Neural cell (in vitro differentiated cells): ENCODE measurements around the gene ITPKB. TPM values are rescaled to one million over a fixed set of nuclear protein-coding genes. Genes with fewer than 3 reads are reported as not detected.

Experiments
- H2AFZ ChIP-seq: fragments of 200-600, 300-800 bp; sonication (generic), shearing (Covaris generic); 2 replicates; pipeline ENCODE4 v1.6.0; 2014; ENCODE audit warnings: low read depth, mild to moderate bottlenecking, antibody characterized with exemption, low read length, moderate library complexity
- H3F3A ChIP-seq: fragments of 200-600 bp; shearing (Covaris generic); 2 replicates; pipeline ENCODE4 v1.6.1; 2016; ENCODE audit warnings: mild to moderate bottlenecking, moderate library complexity, mixed read lengths, antibody characterized with exemption, low read length; ENCODE audit not compliant: insufficient read depth, poor library complexity, severe bottlenecking
- H3K27ac ChIP-seq: fragments of 200-600, 300-800 bp; sonication (generic), shearing (Covaris generic); 2 replicates; pipeline ENCODE4 v1.5.1; 2014; ENCODE audit warnings: mild to moderate bottlenecking, low read length, moderate library complexity
- H3K27me3 ChIP-seq: fragments of 300-800, 200-600 bp; sonication (generic), shearing (Covaris generic); 2 replicates; pipeline ENCODE4 v1.6.0; 2014; ENCODE audit warnings: mild to moderate bottlenecking, low read depth, low read length, moderate library complexity; ENCODE audit not compliant: insufficient read depth
- H3K36me3 ChIP-seq: fragments of 300-800, 200-600 bp; sonication (generic), shearing (Covaris generic); 2 replicates; pipeline ENCODE4 v1.5.1; 2014; ENCODE audit warnings: mild to moderate bottlenecking, antibody characterized with exemption, low read length, moderate library complexity; ENCODE audit not compliant: insufficient read depth
- H3K4me2 ChIP-seq: fragments of 300-800, 200-600 bp; sonication (generic), shearing (Covaris generic); 2 replicates; pipeline ENCODE4 v1.6.0; 2014; ENCODE audit warnings: mild to moderate bottlenecking, low read length
- H3K4me3 ChIP-seq: fragments of 300-800, 200-600 bp; sonication (generic), shearing (Covaris generic); 2 replicates; pipeline ENCODE4 v1.5.1; 2014; ENCODE audit warnings: mild to moderate bottlenecking, low read length, moderate library complexity
- H3K79me2 ChIP-seq: fragments of 200-600 bp; shearing (Covaris generic); replicated peaks from 2 replicates; pipeline ENCODE4 v1.6.0; 2014; ENCODE audit warnings: mild to moderate bottlenecking, low read length, moderate library complexity; ENCODE audit not compliant: insufficient read depth
- H3K9ac ChIP-seq: fragments of 300-800, 200-600 bp; sonication (generic), shearing (Covaris generic); 2 replicates; pipeline ENCODE4 v1.6.1; 2016; ENCODE audit warnings: mild to moderate bottlenecking, low read length, mixed read lengths
- H3K9me2 ChIP-seq: fragments of 200-600 bp; shearing (Covaris generic); 2 replicates; pipeline ENCODE4 v1.6.1; 2016; ENCODE audit warnings: mild to moderate bottlenecking, low read length, mixed read lengths; ENCODE audit not compliant: insufficient read depth
- H3K9me3 ChIP-seq: fragments of 200-600, 300-800 bp; sonication (generic), shearing (Covaris generic); 2 replicates; pipeline ENCODE4 v1.6.1; 2016; ENCODE audit warnings: mild to moderate bottlenecking, mixed run types, low read length, moderate library complexity, mixed read lengths
- H4K20me1 ChIP-seq: fragments of 200-600 bp; shearing (Covaris generic); 2 replicates; pipeline ENCODE4 v1.6.1; 2016; ENCODE audit warnings: mild to moderate bottlenecking, mixed run types; ENCODE audit not compliant: insufficient read depth
- CTCF ChIP-seq: fragments of 450-650 bp; IDR thresholded peaks from 2 replicates; pipeline ENCODE4 v1.5.1; 2014; ENCODE audit warnings: antibody characterized with exemption, mild to moderate bottlenecking, moderate library complexity; ENCODE audit not compliant: poor library complexity, severe bottlenecking
- EP300 ChIP-seq: fragments of 450-650 bp; conservative IDR thresholded peaks from 2 replicates; pipeline ENCODE4 v1.6.1; 2014; ENCODE audit warnings: antibody characterized with exemption, mild to moderate bottlenecking, moderate library complexity; ENCODE audit not compliant: poor library complexity, severe bottlenecking
- EZH2 ChIP-seq: fragments of 200-600, 300-800 bp; shearing (Covaris generic), sonication (generic); IDR thresholded peaks from 2 replicates; pipeline ENCODE4 v1.6.1; 2014; ENCODE audit warnings: antibody characterized with exemption, low read length, borderline replicate concordance, mild to moderate bottlenecking; ENCODE audit not compliant: insufficient read depth, poor library complexity, severe bottlenecking
- MXI1 ChIP-seq: fragments of 450-650 bp; conservative IDR thresholded peaks from 2 replicates; pipeline ENCODE4 v1.6.1; 2014; ENCODE audit warnings: antibody characterized with exemption, mild to moderate bottlenecking; ENCODE audit not compliant: poor library complexity, severe bottlenecking
- POLR2AphosphoS5 ChIP-seq: IDR thresholded peaks from 2 replicates; pipeline ENCODE4 v1.6.1; 2012
- RAD21 ChIP-seq: fragments of 450-650 bp; conservative IDR thresholded peaks from 2 replicates; pipeline ENCODE4 v1.6.1; 2014; ENCODE audit warnings: antibody characterized with exemption, mild to moderate bottlenecking, moderate library complexity
- SMC3 ChIP-seq: fragments of 450-650 bp; conservative IDR thresholded peaks from 2 replicates; pipeline ENCODE4 v1.6.1; 2014; ENCODE audit warnings: antibody characterized with exemption, mild to moderate bottlenecking, moderate library complexity; ENCODE audit not compliant: poor library complexity
- TAF1 ChIP-seq: IDR thresholded peaks from 2 replicates; pipeline ENCODE4 v1.6.1; 2012; ENCODE audit warnings: low read depth
- polyA plus RNA-seq: library from polyadenylated mRNA; depleted of rRNA; stranded (reverse); fragments of >200 nt; gene quantifications from 2 replicates; pipeline ENCODE4 v1.2.3, GENCODE V29; 2014
- TF ChIP-seq, protein P1 (sequence below): IDR thresholded peaks from 2 replicates; pipeline ENCODE4 v1.6.1; 2012; ENCODE audit warnings: borderline replicate concordance

Gene ITPKB
- polyA plus RNA-seq, 1 donor from 2014 or later, result 0.19 TPM

DNA sequence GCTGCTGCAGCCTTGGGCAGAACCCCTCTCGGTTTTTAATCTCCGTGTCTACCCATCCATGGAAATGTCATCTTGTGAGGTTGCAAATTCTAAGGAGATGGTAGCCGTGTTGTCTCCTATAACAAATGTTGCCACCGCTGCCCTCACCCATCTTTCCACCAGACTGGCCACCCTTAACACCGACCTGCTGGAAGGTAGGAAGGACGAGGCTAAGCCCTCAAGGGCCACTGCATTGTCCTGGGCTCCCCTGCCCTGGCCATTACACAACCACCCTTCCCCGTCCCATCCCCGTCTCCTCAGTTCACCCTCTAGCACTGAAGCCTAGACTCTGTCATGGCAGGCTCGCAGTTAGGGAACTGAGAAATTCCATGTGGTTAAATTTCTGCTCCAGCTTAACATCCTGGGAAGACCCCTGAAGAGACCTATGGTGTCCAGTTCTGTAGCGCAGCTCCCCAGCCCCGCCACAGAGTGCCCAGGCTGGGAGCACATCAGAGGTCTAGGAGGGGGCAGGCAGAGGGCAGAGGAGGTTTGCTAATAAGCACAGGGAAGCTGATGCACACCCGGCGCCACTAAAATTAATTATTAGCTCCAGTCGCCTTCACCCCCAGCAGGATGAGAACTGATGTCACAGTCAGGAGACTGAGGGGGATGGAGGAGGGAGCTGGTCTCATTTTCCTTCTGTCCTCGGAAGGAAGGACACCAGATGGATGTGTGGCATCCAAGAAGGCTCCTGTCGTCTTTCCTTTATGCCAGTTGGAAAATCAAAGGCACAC is 152.2 kb downstream of the ITPKB start:
- H3K27me3 ChIP-seq, result no peaks in the 10 kb centered on the region
- no peaks in the 10 kb centered on the region for H3F3A ChIP-seq
- no peak overlapping the region for H2AFZ ChIP-seq
- H4K20me1 ChIP-seq, result no peaks in the 10 kb centered on the region
- H3K27ac ChIP-seq, result no peak overlapping the region
- H3K9ac ChIP-seq, result no peak overlapping the region
- no peak for TF ChIP-seq TAF1
- TF ChIP-seq, protein P1, sequence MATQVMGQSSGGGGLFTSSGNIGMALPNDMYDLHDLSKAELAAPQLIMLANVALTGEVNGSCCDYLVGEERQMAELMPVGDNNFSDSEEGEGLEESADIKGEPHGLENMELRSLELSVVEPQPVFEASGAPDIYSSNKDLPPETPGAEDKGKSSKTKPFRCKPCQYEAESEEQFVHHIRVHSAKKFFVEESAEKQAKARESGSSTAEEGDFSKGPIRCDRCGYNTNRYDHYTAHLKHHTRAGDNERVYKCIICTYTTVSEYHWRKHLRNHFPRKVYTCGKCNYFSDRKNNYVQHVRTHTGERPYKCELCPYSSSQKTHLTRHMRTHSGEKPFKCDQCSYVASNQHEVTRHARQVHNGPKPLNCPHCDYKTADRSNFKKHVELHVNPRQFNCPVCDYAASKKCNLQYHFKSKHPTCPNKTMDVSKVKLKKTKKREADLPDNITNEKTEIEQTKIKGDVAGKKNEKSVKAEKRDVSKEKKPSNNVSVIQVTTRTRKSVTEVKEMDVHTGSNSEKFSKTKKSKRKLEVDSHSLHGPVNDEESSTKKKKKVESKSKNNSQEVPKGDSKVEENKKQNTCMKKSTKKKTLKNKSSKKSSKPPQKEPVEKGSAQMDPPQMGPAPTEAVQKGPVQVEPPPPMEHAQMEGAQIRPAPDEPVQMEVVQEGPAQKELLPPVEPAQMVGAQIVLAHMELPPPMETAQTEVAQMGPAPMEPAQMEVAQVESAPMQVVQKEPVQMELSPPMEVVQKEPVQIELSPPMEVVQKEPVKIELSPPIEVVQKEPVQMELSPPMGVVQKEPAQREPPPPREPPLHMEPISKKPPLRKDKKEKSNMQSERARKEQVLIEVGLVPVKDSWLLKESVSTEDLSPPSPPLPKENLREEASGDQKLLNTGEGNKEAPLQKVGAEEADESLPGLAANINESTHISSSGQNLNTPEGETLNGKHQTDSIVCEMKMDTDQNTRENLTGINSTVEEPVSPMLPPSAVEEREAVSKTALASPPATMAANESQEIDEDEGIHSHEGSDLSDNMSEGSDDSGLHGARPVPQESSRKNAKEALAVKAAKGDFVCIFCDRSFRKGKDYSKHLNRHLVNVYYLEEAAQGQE, result no peak
- no peak for TF ChIP-seq EP300
- no peak for TF ChIP-seq SMC3
- no peak for TF ChIP-seq EZH2
- TF ChIP-seq POLR2AphosphoS5, result no peak
- TF ChIP-seq CTCF, result no peak
- TF ChIP-seq MXI1, result no peak
- TF ChIP-seq RAD21, result no peak
- H3K36me3 ChIP-seq, result no peaks in the 10 kb centered on the region
- no peaks in the 10 kb centered on the region for H3K9me3 ChIP-seq
- no peak overlapping the region for H3K4me2 ChIP-seq
- no peaks in the 10 kb centered on the region for H3K9me2 ChIP-seq
- no peak overlapping the region for H3K4me3 ChIP-seq
- no peaks in the 10 kb centered on the region for H3K79me2 ChIP-seq

DNA sequence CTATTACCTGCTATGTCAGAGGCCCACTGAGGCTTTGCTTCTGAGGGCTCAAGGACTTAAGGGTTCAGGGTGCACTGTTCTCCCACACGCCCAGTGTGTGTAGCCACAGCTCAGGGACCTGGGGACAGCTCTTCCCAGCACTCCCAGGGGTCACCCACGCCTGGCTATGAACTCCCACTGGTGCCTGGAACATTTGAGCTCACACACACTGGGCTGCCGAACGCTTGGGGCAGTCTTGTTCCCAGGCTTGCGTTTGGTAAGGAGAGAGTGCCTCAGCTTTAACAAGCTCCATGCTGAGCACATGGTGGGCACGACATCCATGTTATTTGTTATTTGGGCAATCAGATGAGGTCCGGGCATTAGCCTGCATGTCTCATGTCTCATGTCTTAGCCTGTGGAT is 153.0 kb downstream of the ITPKB start:
- no peak overlapping the region for H3K4me3 ChIP-seq
- H3K79me2 ChIP-seq, result no peaks in the 10 kb centered on the region
- no peaks in the 10 kb centered on the region for H3K9me3 ChIP-seq
- no peaks in the 10 kb centered on the region for H4K20me1 ChIP-seq
- TF ChIP-seq RAD21, result no peak
- TF ChIP-seq CTCF, result no peak
- TF ChIP-seq, protein P1, result no peak
- no peak for TF ChIP-seq SMC3
- no peak for TF ChIP-seq EZH2
- no peak for TF ChIP-seq POLR2AphosphoS5
- no peak for TF ChIP-seq MXI1
- no peak for TF ChIP-seq EP300
- TF ChIP-seq TAF1, result no peak
- no peaks in the 10 kb centered on the region for H3K9me2 ChIP-seq
- no peaks in the 10 kb centered on the region for H3F3A ChIP-seq
- H3K4me2 ChIP-seq, result no peak overlapping the region
- H3K27ac ChIP-seq, result no peak overlapping the region
- H3K27me3 ChIP-seq, result no peaks in the 10 kb centered on the region
- H3K9ac ChIP-seq, result no peak overlapping the region
- H2AFZ ChIP-seq, result no peak overlapping the region
- H3K36me3 ChIP-seq, result no peaks in the 10 kb centered on the region
